NCI-H128 (cell line): ENCODE data around the gene YPEL4.

Source experiments
- DNase-seq: peaks from one replicate; lab custom pipeline; 2025; ENCODE audit not compliant: unreplicated experiment; lab: John Stamatoyannopoulos, UW

The YPEL4 gene

GRCh38 chr11:57596266-57596885 lies 53.3 kb downstream of the YPEL4 start:
- DNase-seq, result no peak
